Neural cell (in vitro differentiated cells): ENCODE results near the gene COL23A1.

Experiments used
- EZH2 ChIP-seq: fragments of 200-600, 300-800 bp; shearing (Covaris generic), sonication (generic); IDR thresholded peaks from 2 replicates; pipeline ENCODE4 v1.6.1; 2014; ENCODE audit warnings: antibody characterized with exemption, low read length, borderline replicate concordance, mild to moderate bottlenecking; ENCODE audit not compliant: insufficient read depth, poor library complexity, severe bottlenecking
- MXI1 ChIP-seq: fragments of 450-650 bp; conservative IDR thresholded peaks from 2 replicates; pipeline ENCODE4 v1.6.1; 2014; ENCODE audit warnings: antibody characterized with exemption, mild to moderate bottlenecking; ENCODE audit not compliant: poor library complexity, severe bottlenecking
- POLR2AphosphoS5 ChIP-seq: IDR thresholded peaks from 2 replicates; pipeline ENCODE4 v1.6.1; 2012
- RAD21 ChIP-seq: fragments of 450-650 bp; conservative IDR thresholded peaks from 2 replicates; pipeline ENCODE4 v1.6.1; 2014; ENCODE audit warnings: antibody characterized with exemption, mild to moderate bottlenecking, moderate library complexity
- SMC3 ChIP-seq: fragments of 450-650 bp; conservative IDR thresholded peaks from 2 replicates; pipeline ENCODE4 v1.6.1; 2014; ENCODE audit warnings: antibody characterized with exemption, mild to moderate bottlenecking, moderate library complexity; ENCODE audit not compliant: poor library complexity
- TF ChIP-seq, protein P1 (sequence below): fragments of 450-650 bp; IDR thresholded peaks from 2 replicates; pipeline ENCODE4 v1.5.1; 2014; ENCODE audit warnings: antibody characterized with exemption, mild to moderate bottlenecking, moderate library complexity; ENCODE audit not compliant: poor library complexity, severe bottlenecking
- TF ChIP-seq, protein P2 (sequence below): IDR thresholded peaks from 2 replicates; pipeline ENCODE4 v1.6.1; 2012; ENCODE audit warnings: borderline replicate concordance

DNA sequence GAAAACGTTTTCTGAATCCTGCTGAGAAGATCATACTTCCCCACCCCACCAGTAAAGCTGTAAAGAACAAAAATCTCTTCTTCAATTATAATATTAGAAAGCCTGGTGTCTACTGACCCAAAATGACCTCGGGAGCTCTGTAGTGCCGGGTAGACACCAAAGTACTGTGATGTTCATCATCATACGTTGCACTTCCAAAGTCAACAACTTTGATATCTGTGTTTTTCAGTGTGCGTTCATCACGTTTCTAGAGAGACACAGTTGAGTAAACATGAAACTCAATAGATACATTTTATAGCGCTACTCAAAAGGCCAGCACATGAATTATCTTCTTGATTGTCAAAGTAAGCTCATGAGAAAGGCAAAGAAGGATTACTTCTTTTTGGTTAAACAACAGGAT, 22.1 kb upstream of the COL23A1 start:
- TF ChIP-seq, protein P1, sequence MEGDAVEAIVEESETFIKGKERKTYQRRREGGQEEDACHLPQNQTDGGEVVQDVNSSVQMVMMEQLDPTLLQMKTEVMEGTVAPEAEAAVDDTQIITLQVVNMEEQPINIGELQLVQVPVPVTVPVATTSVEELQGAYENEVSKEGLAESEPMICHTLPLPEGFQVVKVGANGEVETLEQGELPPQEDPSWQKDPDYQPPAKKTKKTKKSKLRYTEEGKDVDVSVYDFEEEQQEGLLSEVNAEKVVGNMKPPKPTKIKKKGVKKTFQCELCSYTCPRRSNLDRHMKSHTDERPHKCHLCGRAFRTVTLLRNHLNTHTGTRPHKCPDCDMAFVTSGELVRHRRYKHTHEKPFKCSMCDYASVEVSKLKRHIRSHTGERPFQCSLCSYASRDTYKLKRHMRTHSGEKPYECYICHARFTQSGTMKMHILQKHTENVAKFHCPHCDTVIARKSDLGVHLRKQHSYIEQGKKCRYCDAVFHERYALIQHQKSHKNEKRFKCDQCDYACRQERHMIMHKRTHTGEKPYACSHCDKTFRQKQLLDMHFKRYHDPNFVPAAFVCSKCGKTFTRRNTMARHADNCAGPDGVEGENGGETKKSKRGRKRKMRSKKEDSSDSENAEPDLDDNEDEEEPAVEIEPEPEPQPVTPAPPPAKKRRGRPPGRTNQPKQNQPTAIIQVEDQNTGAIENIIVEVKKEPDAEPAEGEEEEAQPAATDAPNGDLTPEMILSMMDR: no peak
- TF ChIP-seq RAD21: no peak
- no peak for TF ChIP-seq SMC3
- TF ChIP-seq MXI1: no peak
- TF ChIP-seq POLR2AphosphoS5: no peak
- TF ChIP-seq, protein P2, sequence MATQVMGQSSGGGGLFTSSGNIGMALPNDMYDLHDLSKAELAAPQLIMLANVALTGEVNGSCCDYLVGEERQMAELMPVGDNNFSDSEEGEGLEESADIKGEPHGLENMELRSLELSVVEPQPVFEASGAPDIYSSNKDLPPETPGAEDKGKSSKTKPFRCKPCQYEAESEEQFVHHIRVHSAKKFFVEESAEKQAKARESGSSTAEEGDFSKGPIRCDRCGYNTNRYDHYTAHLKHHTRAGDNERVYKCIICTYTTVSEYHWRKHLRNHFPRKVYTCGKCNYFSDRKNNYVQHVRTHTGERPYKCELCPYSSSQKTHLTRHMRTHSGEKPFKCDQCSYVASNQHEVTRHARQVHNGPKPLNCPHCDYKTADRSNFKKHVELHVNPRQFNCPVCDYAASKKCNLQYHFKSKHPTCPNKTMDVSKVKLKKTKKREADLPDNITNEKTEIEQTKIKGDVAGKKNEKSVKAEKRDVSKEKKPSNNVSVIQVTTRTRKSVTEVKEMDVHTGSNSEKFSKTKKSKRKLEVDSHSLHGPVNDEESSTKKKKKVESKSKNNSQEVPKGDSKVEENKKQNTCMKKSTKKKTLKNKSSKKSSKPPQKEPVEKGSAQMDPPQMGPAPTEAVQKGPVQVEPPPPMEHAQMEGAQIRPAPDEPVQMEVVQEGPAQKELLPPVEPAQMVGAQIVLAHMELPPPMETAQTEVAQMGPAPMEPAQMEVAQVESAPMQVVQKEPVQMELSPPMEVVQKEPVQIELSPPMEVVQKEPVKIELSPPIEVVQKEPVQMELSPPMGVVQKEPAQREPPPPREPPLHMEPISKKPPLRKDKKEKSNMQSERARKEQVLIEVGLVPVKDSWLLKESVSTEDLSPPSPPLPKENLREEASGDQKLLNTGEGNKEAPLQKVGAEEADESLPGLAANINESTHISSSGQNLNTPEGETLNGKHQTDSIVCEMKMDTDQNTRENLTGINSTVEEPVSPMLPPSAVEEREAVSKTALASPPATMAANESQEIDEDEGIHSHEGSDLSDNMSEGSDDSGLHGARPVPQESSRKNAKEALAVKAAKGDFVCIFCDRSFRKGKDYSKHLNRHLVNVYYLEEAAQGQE: no peak
- TF ChIP-seq EZH2: no peak
